HG03060 (cell line): ENCODE measurements around the gene ZNHIT6.

Source experiments
- ATAC-seq: cut with Tn5 transposase; IDR thresholded peaks from one replicate; pipeline ENCODE4 v1.9.1; 2021; ENCODE audit warnings: low read depth, moderate number of reproducible peaks; ENCODE audit not compliant: unreplicated experiment

ZNHIT6 gene

DNA sequence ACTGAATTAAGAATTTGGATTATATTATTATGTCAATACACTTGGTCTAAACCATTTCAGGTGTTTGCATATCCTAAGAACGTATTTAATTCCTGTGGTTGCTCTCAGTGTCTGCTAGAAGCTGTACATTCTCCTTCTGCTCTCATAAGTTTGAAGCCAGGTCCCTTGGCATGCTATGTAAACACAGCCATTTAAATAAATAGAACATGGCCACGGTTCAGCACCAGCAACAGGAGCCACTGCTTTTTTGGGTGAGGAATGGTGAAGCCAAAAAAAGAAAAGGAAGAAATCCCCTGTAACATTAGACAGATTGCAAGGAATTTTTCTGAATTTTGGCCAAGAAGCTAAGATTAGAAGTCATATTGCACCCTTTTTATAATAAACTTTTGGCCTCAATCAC is 108.6 kb downstream of the ZNHIT6 start:
- no peak for ATAC-seq
